ENCODE measurements around the gene CCDC40.

The CCDC40 gene

GRCh38 chr17:80101946-80102663 lies 65.7 kb downstream of the CCDC40 start:
- DNase-seq (ENCODE audit: low spot score): peak; percentile 4

GRCh38 chr17:80102664-80103448 lies 66.4 kb downstream of the CCDC40 start:
- DNase-seq (ENCODE audit: low spot score): no peak

- no peak for DNase-seq (ENCODE audit: low spot score)
Measured at GRCh38 chr17:80103449-80104085, 67.1 kb downstream of the CCDC40 start.

- no peak for DNase-seq (ENCODE audit: low spot score)
Measured at GRCh38 chr17:80104321-80104955, 68.0 kb downstream of the CCDC40 start.

- no peak for DNase-seq (ENCODE audit: low spot score)
Measured at GRCh38 chr17:80104956-80105375, 68.5 kb downstream of the CCDC40 start.

GRCh38 chr17:80105762-80106161 lies 69.3 kb downstream of the CCDC40 start:
- DNase-seq (ENCODE audit: low spot score): no peak

- DNase-seq (ENCODE audit: low spot score): no peak
Measured at GRCh38 chr17:80106176-80106575, 69.7 kb downstream of the CCDC40 start.

GRCh38 chr17:80106751-80107150 lies 70.3 kb downstream of the CCDC40 start:
- DNase-seq (ENCODE audit: low spot score): no peak

GRCh38 chr17:80107231-80108021 lies 71.0 kb downstream of the CCDC40 start:
- no peak for DNase-seq (ENCODE audit: low spot score)

- DNase-seq (ENCODE audit: low spot score): no peak
Measured at GRCh38 chr17:80108036-80108971, 71.9 kb downstream of the CCDC40 start.

- no peak for DNase-seq (ENCODE audit: low spot score)
Measured at GRCh38 chr17:80109066-80109660, 72.7 kb downstream of the CCDC40 start.

- no peak for DNase-seq (ENCODE audit: low spot score)
Measured at GRCh38 chr17:80109713-80110446, 73.4 kb downstream of the CCDC40 start.

GRCh38 chr17:80110447-80110812 lies 74.0 kb downstream of the CCDC40 start:
- DNase-seq (ENCODE audit: low spot score): no peak

GRCh38 chr17:80110927-80111701 lies 74.7 kb downstream of the CCDC40 start:
- DNase-seq (ENCODE audit: low spot score): no peak

GRCh38 chr17:80111702-80112470 lies 75.4 kb downstream of the CCDC40 start:
- DNase-seq (ENCODE audit: low spot score): no peak

- DNase-seq (ENCODE audit: low spot score): no peak
Measured at GRCh38 chr17:80112471-80113032, 76.1 kb downstream of the CCDC40 start.

GRCh38 chr17:80113033-80113484 lies 76.6 kb downstream of the CCDC40 start:
- no peak for DNase-seq (ENCODE audit: low spot score)

Data from CD4-positive, alpha-beta T cell treated with Interleukin-2 at 100 ng/mL for 4 hours (primary cell).